MM.1S (cell line): ENCODE results near the gene PODXL2.
"Not testable (repeated sequence)": the region's sequence is repeated elsewhere in the genome, so short reads cannot be mapped to it uniquely, and the experiment has no call there.

Source experiments
- DNase-seq: peaks from one replicate; pipeline ENCODE4 v3.0.0-alpha.2; 2015
- H2AFZ ChIP-seq: fragments of 300-600 bp; sonication (generic); 2 replicates; pipeline ENCODE4 v1.6.0; 2016; ENCODE audit warnings: antibody characterized with exemption, low read length
- H3F3A ChIP-seq: fragments of 300-600 bp; sonication (generic); 2 replicates; pipeline ENCODE4 v1.6.1; 2016; ENCODE audit warnings: mild to moderate bottlenecking, antibody characterized with exemption, low read length, moderate library complexity, mixed read lengths; ENCODE audit not compliant: insufficient read depth
- H3K27ac ChIP-seq: fragments of 300-600 bp; sonication (generic); 2 replicates; pipeline ENCODE4 v1.5.1; 2016; ENCODE audit warnings: mild to moderate bottlenecking, low read length
- H3K27me3 ChIP-seq: fragments of 300-600 bp; sonication (generic); replicated peaks from 2 replicates; pipeline ENCODE4 v1.6.0; 2016; ENCODE audit warnings: low read length; ENCODE audit not compliant: insufficient read depth
- H3K36me3 ChIP-seq: fragments of 300-600 bp; sonication (generic); replicated peaks from 2 replicates; pipeline ENCODE4 v1.6.1; 2016; ENCODE audit warnings: mild to moderate bottlenecking, low read length, mixed read lengths; ENCODE audit not compliant: insufficient read depth
- H3K4me1 ChIP-seq: fragments of 300-600 bp; sonication (generic); 2 replicates; pipeline ENCODE4 v1.6.1; 2016; ENCODE audit warnings: low read length, mixed read lengths
- H3K4me2 ChIP-seq: fragments of 300-600 bp; sonication (generic); 2 replicates; pipeline ENCODE4 v1.6.0; 2016; ENCODE audit warnings: low read depth, low read length
- H3K4me3 ChIP-seq: fragments of 300-600 bp; sonication (generic); 2 replicates; pipeline ENCODE4 v1.5.1; 2016; ENCODE audit warnings: low read length, mixed read lengths
- H3K79me2 ChIP-seq: fragments of 300-600 bp; sonication (generic); 2 replicates; pipeline ENCODE4 v1.6.1; 2016; ENCODE audit warnings: mixed run types, low read length, mixed read lengths
- H3K9ac ChIP-seq: fragments of 300-600 bp; sonication (generic); 2 replicates; pipeline ENCODE4 v1.6.1; 2016; ENCODE audit warnings: low read length, mixed read lengths
- H3K9me2 ChIP-seq: fragments of 300-600 bp; sonication (generic); replicated peaks from 2 replicates; pipeline ENCODE4 v1.6.1; 2016; ENCODE audit warnings: mild to moderate bottlenecking, low read length, mixed read lengths; ENCODE audit not compliant: insufficient read depth
- H3K9me3 ChIP-seq: fragments of 300-600 bp; sonication (generic); replicated peaks from 2 replicates; pipeline ENCODE4 v1.6.1; 2016; ENCODE audit warnings: mild to moderate bottlenecking, low read length, mixed read lengths; ENCODE audit not compliant: insufficient read depth
- H4K20me1 ChIP-seq: fragments of 300-600 bp; sonication (generic); 2 replicates; pipeline ENCODE4 v1.6.1; 2016; ENCODE audit warnings: mild to moderate bottlenecking, low read length, moderate library complexity, mixed read lengths; ENCODE audit not compliant: insufficient read depth
- CTCF ChIP-seq: fragments of 300-600 bp; sonication (generic); IDR thresholded peaks from 2 replicates; pipeline ENCODE4 v1.5.1; 2016; ENCODE audit warnings: antibody characterized with exemption, low read length, mixed read lengths
- EZH2 ChIP-seq: fragments of 300-600 bp; sonication (generic); optimal IDR thresholded peaks from 2 replicates; pipeline ENCODE3; 2017; ENCODE audit warnings: low read depth, mild to moderate bottlenecking, antibody characterized with exemption, low read length, mixed read lengths
- EZH2phosphoT487 ChIP-seq: fragments of 300-600 bp; sonication (generic); IDR thresholded peaks from 2 replicates; pipeline ENCODE4 v1.6.1; 2018; ENCODE audit warnings: antibody characterized with exemption, low read length

Gene PODXL2

GRCh38 chr3:127701280-127701911 is 72.4 kb downstream of the PODXL2 start:
- no peaks in the 10 kb centered on the region for H3K4me1 ChIP-seq
- no peaks in the 10 kb centered on the region for H4K20me1 ChIP-seq
- H3F3A ChIP-seq = no peaks in the 10 kb centered on the region
- no peak overlapping the region for H3K27ac ChIP-seq
- TF ChIP-seq EZH2 = no peak
- TF ChIP-seq EZH2phosphoT487 = no peak
- TF ChIP-seq CTCF = no peak
- H3K9ac ChIP-seq = no peak overlapping the region
- DNase-seq = no peak
- no peaks in the 10 kb centered on the region for H3K9me3 ChIP-seq
- no peak overlapping the region for H3K4me3 ChIP-seq
- H3K27me3 ChIP-seq = no peaks in the 10 kb centered on the region
- no peaks in the 10 kb centered on the region for H3K36me3 ChIP-seq
- H3K9me2 ChIP-seq = no peaks in the 10 kb centered on the region
- H3K79me2 ChIP-seq = no peaks in the 10 kb centered on the region
- no peak overlapping the region for H2AFZ ChIP-seq
- H3K4me2 ChIP-seq = no peak overlapping the region

GRCh38 chr3:127702151-127702578 is 73.2 kb downstream of the PODXL2 start:
- Histone ChIP-seq H3K9ac (no peak overlapping the region), H3K27ac (no peak overlapping the region), H3K9me2 (no peaks in the 10 kb centered on the region), H3K27me3 (no peaks in the 10 kb centered on the region), H3K4me1 (no peaks in the 10 kb centered on the region), H3F3A (no peaks in the 10 kb centered on the region), H3K4me2 (no peak overlapping the region), H3K36me3 (no peaks in the 10 kb centered on the region), H3K79me2 (no peaks in the 10 kb centered on the region), H2AFZ (no peak overlapping the region), H4K20me1 (no peaks in the 10 kb centered on the region), H3K4me3 (no peak overlapping the region), H3K9me3 (no peaks in the 10 kb centered on the region)
- TF ChIP-seq EZH2 (no peak), EZH2phosphoT487 (no peak), CTCF (no peak)
- no peak for DNase-seq

GRCh38 chr3:127704840-127705239 is 75.9 kb downstream of the PODXL2 start:
- not testable (repeated sequence) for H3K27me3 ChIP-seq, H3F3A ChIP-seq, H3K79me2 ChIP-seq, H3K4me1 ChIP-seq, H3K4me3 ChIP-seq, H2AFZ ChIP-seq, H3K27ac ChIP-seq, H3K9ac ChIP-seq, H3K9me3 ChIP-seq, H4K20me1 ChIP-seq, H3K9me2 ChIP-seq, H3K4me2 ChIP-seq, DNase-seq, H3K36me3 ChIP-seq

- no peaks in the 10 kb centered on the region for H3K36me3 ChIP-seq
- H3K79me2 ChIP-seq = no peaks in the 10 kb centered on the region
- H3K4me1 ChIP-seq = no peaks in the 10 kb centered on the region
- no peak overlapping the region for H3K4me2 ChIP-seq
- no peak overlapping the region for H3K4me3 ChIP-seq
- H4K20me1 ChIP-seq = no peaks in the 10 kb centered on the region
- no peaks in the 10 kb centered on the region for H3K9me2 ChIP-seq
- H3K9ac ChIP-seq = no peak overlapping the region
- no peak overlapping the region for H2AFZ ChIP-seq
- no peak for TF ChIP-seq EZH2phosphoT487
- no peak for TF ChIP-seq CTCF
- no peak for TF ChIP-seq EZH2
- no peaks in the 10 kb centered on the region for H3K27me3 ChIP-seq
- no peak for DNase-seq
- no peak overlapping the region for H3K27ac ChIP-seq
- no peaks in the 10 kb centered on the region for H3F3A ChIP-seq
- no peaks in the 10 kb centered on the region for H3K9me3 ChIP-seq
Observed at GRCh38 chr3:127706312-127706711, 77.3 kb downstream of the PODXL2 start.
